GM23248 (cell line): ENCODE results near the gene GORASP1.

ENCODE experiments used
- EZH2 ChIP-seq: fragments of 200-600 bp; sonication (generic); IDR thresholded peaks from 2 replicates; pipeline ENCODE4 v1.6.1; 2018; ENCODE audit warnings: antibody characterized with exemption, mild to moderate bottlenecking; ENCODE audit not compliant: insufficient read depth, poor library complexity, severe bottlenecking
- EZH2phosphoT487 ChIP-seq: fragments of 200-600 bp; sonication (generic); IDR thresholded peaks from 2 replicates; pipeline ENCODE4 v1.6.1; 2018; ENCODE audit warnings: antibody characterized with exemption, moderate library complexity, mild to moderate bottlenecking, low read depth; ENCODE audit not compliant: insufficient read depth

DNA sequence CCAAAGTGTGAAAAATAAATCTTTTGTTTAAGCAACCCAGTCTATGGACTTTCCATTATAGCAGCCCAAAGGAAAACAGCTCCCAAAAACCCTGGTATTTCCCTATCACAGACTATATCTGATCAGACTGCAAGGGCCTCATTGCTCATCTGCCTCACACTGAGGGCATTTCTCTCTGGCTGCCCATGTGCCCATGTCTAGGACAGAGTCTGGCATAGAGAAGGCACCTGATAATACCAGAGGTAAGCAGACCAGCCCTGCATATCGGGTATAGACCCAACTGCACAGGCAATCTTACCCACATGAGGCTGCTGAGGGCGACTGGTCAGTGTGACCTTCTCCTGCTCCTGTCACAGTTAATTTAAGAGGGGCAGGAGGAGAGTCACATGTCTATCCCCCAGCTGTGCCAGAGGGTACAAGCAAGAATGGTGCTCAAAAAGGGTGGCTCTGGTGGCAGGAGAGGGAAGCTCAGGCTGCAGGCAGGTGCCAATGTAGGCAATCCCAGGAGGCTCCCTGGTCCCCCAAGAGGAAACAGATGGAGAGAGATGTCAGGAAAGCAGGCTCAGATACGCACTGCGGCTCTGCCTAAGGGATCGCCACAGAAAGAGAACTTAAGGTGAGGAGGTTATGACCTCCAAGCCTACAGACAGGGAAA, 42.8 kb upstream of the GORASP1 start:
- TF ChIP-seq EZH2 (no peak), EZH2phosphoT487 (no peak)
